Spleen (tissue), 11 donors: ENCODE data around the gene FYN. TPM values are rescaled to one million over a fixed set of nuclear protein-coding genes. Genes with fewer than 3 reads are reported as not detected.
A peak's percentile ranks its signal among the peaks of the same experiment; 100 is the strongest.

Experiments used
- DNase-seq: peaks from one replicate; pipeline ENCODE4 v3.0.0-alpha.2; 2020
- H3K27ac ChIP-seq, 8 donors: fragments of 200-600 bp; sonication (generic) in 7 of 8; 1 replicate in 4 of 8; 2 replicates in 4 of 8; pipeline versions ENCODE4 v1.5.0 to v1.8.0; 2016 to 2021; ENCODE audit warnings: inconsistent platforms in 4 of 8, mild to moderate bottlenecking in 4 of 8, moderate library complexity in 1 of 8
- H3K27me3 ChIP-seq, 7 donors: fragments of 200-600 bp; sonication (generic) in 6 of 7; replicated peaks in 1 of 7; 1 replicate in 4 of 7; 2 replicates in 3 of 7; pipeline versions ENCODE4 v1.5.0 to v1.8.0; 2016 to 2021; ENCODE audit warnings: inconsistent platforms in 3 of 7, mild to moderate bottlenecking in 1 of 7
- H3K36me3 ChIP-seq, 6 donors: fragments of 200-600 bp; sonication (generic) in 5 of 6; 1 replicate in 4 of 6; 2 replicates in 2 of 6; pipeline versions ENCODE4 v1.5.0 to v1.8.0; 2016 to 2021; ENCODE audit warnings: inconsistent platforms in 2 of 6
- H3K4me1 ChIP-seq, 6 donors: fragments of 200-600 bp; sonication (generic) in 5 of 6; 1 replicate in 3 of 6; 2 replicates in 3 of 6; pipeline versions ENCODE4 v1.5.0 to v1.8.0; 2016 to 2021; ENCODE audit warnings: inconsistent platforms in 3 of 6
- H3K4me3 ChIP-seq, 8 donors: fragments of 200-600 bp; sonication (generic) in 7 of 8; 1 replicate in 4 of 8; 2 replicates in 4 of 8; pipeline versions ENCODE4 v1.5.0 to v1.8.0; 2016 to 2021; ENCODE audit warnings: inconsistent platforms in 4 of 8, mild to moderate bottlenecking in 4 of 8, moderate library complexity in 2 of 8
- H3K9me3 ChIP-seq, 8 donors: fragments of 200-600 bp; sonication (generic) in 7 of 8; 1 replicate in 4 of 8; 2 replicates in 4 of 8; pipeline versions ENCODE4 v1.5.0 to v1.8.0; 2016 to 2021; ENCODE audit warnings: inconsistent platforms in 4 of 8
- CTCF ChIP-seq, 11 experiments: fragments of 200-600 bp in 7 of 11; fragments of 450-650 bp in 4 of 11; sonication (generic) in 4 of 11; IDR thresholded peaks in 8 of 11; conservative IDR thresholded peaks in 3 of 11; 1 replicate in 7 of 11; 2 replicates in 4 of 11; pipeline versions ENCODE4 v1.4.0 to v1.8.0; 2016 to 2021; ENCODE audit warnings: antibody characterized with exemption in 11 of 11, inconsistent platforms in 4 of 11, mild to moderate bottlenecking in 1 of 11
- POLR2A ChIP-seq, 3 donors: fragments of 450-650 bp; IDR thresholded peaks; one replicate each; pipeline ENCODE4 v1.5.1; 2017; ENCODE audit warnings: antibody characterized with exemption in 3 of 3, mild to moderate bottlenecking in 1 of 3
- POLR2AphosphoS5 ChIP-seq, 3 donors: sonication (generic); formaldehyde crosslinking; IDR thresholded peaks; one replicate each; pipeline ENCODE4 v1.5.1; 2017; ENCODE audit warnings: antibody characterized with exemption in 3 of 3
- whole genome bisulfite sequencing, 5 donors: extraction: QIAGEN DNeasy Blood & Tissue Kit in 3 of 5; methylation state at CpG; one replicate each; pipeline versions ENCODE4 v1.1.5 to v1.1.7; 2013 to 2018; 5-methylcytosine and 5-hydroxymethylcytosine counted together
- intact Hi-C: fragments of 100-400 bp; cut with DNase I; formaldehyde crosslinking; loops from one replicate; pipeline ENCODE4 v1.15.0; 2023; ENCODE audit warnings: low total_unique reads
- polyA plus RNA-seq, 3 donors: library from polyadenylated mRNA; stranded (reverse); fragments of 200-250 nt; gene quantifications; one replicate each; pipeline ENCODE4 v1.2.1, GENCODE V29; 2013
- total RNA-seq, 7 donors: library from RNA; depleted of rRNA in 3 of 7; stranded (reverse); fragments of >200 nt in 3 of 7; fragmentation: NEBNext Ultra II Directional in 4 of 7; extraction: Animal tissue kit (Norgen Biotek cat#: 25700) in 4 of 7; gene quantifications; one replicate each; pipeline versions ENCODE4 v1.1.0 to v1.2.1, GENCODE V29; 2016 to 2021
- donor health status: healthy with polysubstance abuse.
- donor health status: DM: no; HTN: no; CAD: no; lungs with moderate emphysema.
- donor health status: DM: no; HTN: no; CAD: no.
- donor health status: Bipolar disorder and iron deficiency.
- donor health status: healthy.
- donor health status: DM: no; HTN: no; CAD: no.
- donor health status: DM: yes; HTN: yes; CAD: no.

Gene FYN
- total and polyA plus RNA-seq, 10 donors = 56.6 to 409 (median 205) TPM

GRCh38 chr6:111692327-111693164, 180.7 kb downstream of the FYN start:
- DNase-seq = no peak
- H3K4me1 ChIP-seq = peaks cover 0 to 23% (median 0%) of the 10 kb centered on the region in 6 donors
- WGBS, 5 donors = 83 to 88% (median 84%) methylated on average over 17 of the region's 17 CpGs
- no peaks in the 10 kb centered on the region for H3K27me3 ChIP-seq
- no peaks in the 10 kb centered on the region for H3K9me3 ChIP-seq
- intact Hi-C loops = no loop called here
- H3K36me3 ChIP-seq = peaks cover 4 to 100% (median 73%) of the 10 kb centered on the region in 6 donors
- H3K27ac ChIP-seq = peak overlapping the region in 1 of 8 donors; percentile 3
- no peak overlapping the region for H3K4me3 ChIP-seq
- TF ChIP-seq POLR2AphosphoS5 (IDR thresholded peaks at IDR 0.05) (peak in 2 of 3 donors; percentile 23 to 39), POLR2A (IDR thresholded peaks at IDR 0.05) (no peak)

GRCh38 chr6:111691345-111692225, 181.7 kb downstream of the FYN start:
- TF ChIP-seq CTCF (IDR thresholded peaks at IDR 0.05 in 8 of 11, conservative IDR thresholded peaks at IDR 0.05 in 3 of 11) (no peak), POLR2AphosphoS5 (IDR thresholded peaks at IDR 0.05) (no peak), POLR2A (IDR thresholded peaks at IDR 0.05) (no peak)
- Histone ChIP-seq H3K4me3 (no peak overlapping the region), H3K4me1 (peaks cover 0 to 32% (median 3%) of the 10 kb centered on the region in 6 donors), H3K36me3 (peaks cover 4 to 100% (median 71%) of the 10 kb centered on the region in 6 donors), H3K27ac (no peak overlapping the region), H3K9me3 (no peaks in the 10 kb centered on the region), H3K27me3 (no peaks in the 10 kb centered on the region)
- no peak for DNase-seq
- 84 to 94% (median 88%) methylated on average over 6 to 7 of the region's 7 CpGs for WGBS, 5 donors
- intact Hi-C loops = no loop called here

GRCh38 chr6:111689946-111690345, 183.3 kb downstream of the FYN start:
- Histone ChIP-seq H3K9me3 (no peaks in the 10 kb centered on the region), H3K27me3 (no peaks in the 10 kb centered on the region), H3K27ac (no peak overlapping the region), H3K4me3 (no peak overlapping the region), H3K36me3 (peaks cover 4 to 100% (median 61%) of the 10 kb centered on the region in 6 donors), H3K4me1 (peaks cover 0 to 49% (median 17%) of the 10 kb centered on the region in 6 donors)
- intact Hi-C loops = no loop called here
- TF ChIP-seq CTCF (IDR thresholded peaks at IDR 0.05 in 8 of 11, conservative IDR thresholded peaks at IDR 0.05 in 3 of 11) (no peak), POLR2A (IDR thresholded peaks at IDR 0.05) (no peak), POLR2AphosphoS5 (IDR thresholded peaks at IDR 0.05) (peak in 1 of 3 donors; percentile 15)
- WGBS, 5 donors = 69 to 94% (median 81%) methylated on average over 2 of the region's 2 CpGs
- no peak for DNase-seq

GRCh38 chr6:111689419-111689818, 183.8 kb downstream of the FYN start:
- no peak overlapping the region for H3K4me3 ChIP-seq
- no peaks in the 10 kb centered on the region for H3K27me3 ChIP-seq
- peaks cover 4 to 100% (median 61%) of the 10 kb centered on the region in 6 donors for H3K36me3 ChIP-seq
- H3K27ac ChIP-seq = no peak overlapping the region
- 91 to 100% (median 96%) methylated on average over 1 of the region's 1 CpG for WGBS, 5 donors
- TF ChIP-seq POLR2A (IDR thresholded peaks at IDR 0.05) (no peak), POLR2AphosphoS5 (IDR thresholded peaks at IDR 0.05) (no peak), CTCF (IDR thresholded peaks at IDR 0.05 in 8 of 11, conservative IDR thresholded peaks at IDR 0.05 in 3 of 11) (no peak)
- no peak for DNase-seq
- peaks cover under 1 to 54% (median 22%) of the 10 kb centered on the region in 6 donors for H3K4me1 ChIP-seq
- intact Hi-C loops = no loop called here
- no peaks in the 10 kb centered on the region for H3K9me3 ChIP-seq
